BJ (cell line): ENCODE measurements around the gene FOXN3. TPM values are rescaled to one million over a fixed set of nuclear protein-coding genes. Genes with fewer than 3 reads are reported as not detected.

Experiments
- CTCF ChIA-PET: fragments of 350-600 bp; formaldehyde crosslinking; extraction: SDS; loops from one replicate; lab custom pipeline; 2021; ENCODE audit warnings: antibody characterized with exemption, inconsistent platforms; lab: Yijun Ruan, JAX
- POLR2A ChIA-PET: fragments of 300-600 bp; sonication (Branson Sonifier 250); formaldehyde crosslinking; extraction: SDS; loops from one replicate; lab custom pipeline; 2021; ENCODE audit warnings: antibody characterized with exemption; lab: Charles Lee
- DNase-seq: peaks from one replicate; pipeline ENCODE4 v3.0.0-alpha.2; 2011; ENCODE audit warnings: low read depth
- H3K27me3 ChIP-seq: 2 replicates; pipeline ENCODE4 v1.6.0; 2011; ENCODE audit warnings: low read length; ENCODE audit not compliant: control insufficient read depth, insufficient read depth
- H3K36me3 ChIP-seq: 2 replicates; pipeline ENCODE4 v1.5.1; 2011; ENCODE audit warnings: low read length; ENCODE audit not compliant: control insufficient read depth, insufficient read depth
- H3K4me3 ChIP-seq: 2 replicates; pipeline ENCODE4 v1.5.1; 2011; ENCODE audit warnings: low read depth, mild to moderate bottlenecking, control low read depth, low read length
- polyA plus RNA-seq: library from polyadenylated mRNA; depleted of rRNA; stranded (reverse); fragments of >200 nt; gene quantifications from 2 replicates; pipeline ENCODE4 v1.2.3, GENCODE V29; 2011
- TF ChIP-seq, protein P1 (sequence below): IDR thresholded peaks from 2 replicates; pipeline ENCODE4 v1.5.1; 2011; ENCODE audit warnings: low read depth, mild to moderate bottlenecking, control low read depth, inconsistent platforms, low read length, moderate library complexity; ENCODE audit not compliant: insufficient read depth

Gene FOXN3
- polyA plus RNA-seq, 1 experiment: 30.2 TPM

DNA sequence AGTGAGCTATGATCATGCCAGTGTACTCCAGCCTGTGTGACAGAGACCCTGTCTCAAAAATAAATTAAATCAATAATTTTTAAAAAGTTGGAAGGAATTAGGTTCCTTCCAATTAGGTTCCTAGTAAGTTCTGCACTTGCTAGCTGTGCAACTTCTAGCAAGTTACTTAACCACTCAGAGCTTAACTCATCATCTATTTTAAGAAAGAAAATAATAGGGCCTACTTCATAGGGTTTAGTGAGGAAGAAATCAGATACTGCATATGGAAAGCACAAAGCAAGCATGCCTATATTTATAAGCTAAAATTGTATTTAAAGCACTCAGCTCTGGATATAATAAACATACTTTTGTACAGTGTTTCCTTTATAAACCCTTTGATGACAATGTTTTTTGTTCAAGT is 10.7 kb downstream of the FOXN3 start:
- CTCF ChIA-PET: no interaction called here
- TF ChIP-seq, protein P1, sequence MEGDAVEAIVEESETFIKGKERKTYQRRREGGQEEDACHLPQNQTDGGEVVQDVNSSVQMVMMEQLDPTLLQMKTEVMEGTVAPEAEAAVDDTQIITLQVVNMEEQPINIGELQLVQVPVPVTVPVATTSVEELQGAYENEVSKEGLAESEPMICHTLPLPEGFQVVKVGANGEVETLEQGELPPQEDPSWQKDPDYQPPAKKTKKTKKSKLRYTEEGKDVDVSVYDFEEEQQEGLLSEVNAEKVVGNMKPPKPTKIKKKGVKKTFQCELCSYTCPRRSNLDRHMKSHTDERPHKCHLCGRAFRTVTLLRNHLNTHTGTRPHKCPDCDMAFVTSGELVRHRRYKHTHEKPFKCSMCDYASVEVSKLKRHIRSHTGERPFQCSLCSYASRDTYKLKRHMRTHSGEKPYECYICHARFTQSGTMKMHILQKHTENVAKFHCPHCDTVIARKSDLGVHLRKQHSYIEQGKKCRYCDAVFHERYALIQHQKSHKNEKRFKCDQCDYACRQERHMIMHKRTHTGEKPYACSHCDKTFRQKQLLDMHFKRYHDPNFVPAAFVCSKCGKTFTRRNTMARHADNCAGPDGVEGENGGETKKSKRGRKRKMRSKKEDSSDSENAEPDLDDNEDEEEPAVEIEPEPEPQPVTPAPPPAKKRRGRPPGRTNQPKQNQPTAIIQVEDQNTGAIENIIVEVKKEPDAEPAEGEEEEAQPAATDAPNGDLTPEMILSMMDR: no peak
- POLR2A ChIA-PET: no interaction called here
- no peaks in the 10 kb centered on the region for H3K27me3 ChIP-seq
- no peak for DNase-seq
- peaks cover 2% of the 10 kb centered on the region; the same call in 1 of the 2 replicates for H3K36me3 ChIP-seq
- H3K4me3 ChIP-seq: no peak overlapping the region

DNA sequence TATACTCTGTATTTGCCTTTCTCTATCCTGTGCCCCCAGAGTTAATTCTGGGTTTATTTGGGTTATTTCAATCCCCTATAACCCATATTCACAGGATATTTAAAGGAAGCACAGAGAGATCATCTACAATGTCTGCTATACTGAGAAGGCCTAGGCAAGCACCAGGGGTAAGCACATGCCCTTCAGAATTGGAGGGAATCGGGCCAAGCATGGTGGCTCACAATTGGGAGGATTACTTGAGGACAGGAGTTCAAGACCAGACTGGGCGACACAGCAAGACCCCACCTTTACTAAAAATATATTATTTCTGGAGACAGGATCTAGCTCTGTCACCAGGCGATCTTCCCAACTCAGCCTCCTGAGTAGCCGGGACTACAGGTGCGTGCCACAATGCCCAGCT is 11.3 kb downstream of the FOXN3 start:
- CTCF ChIA-PET: no interaction called here

DNA sequence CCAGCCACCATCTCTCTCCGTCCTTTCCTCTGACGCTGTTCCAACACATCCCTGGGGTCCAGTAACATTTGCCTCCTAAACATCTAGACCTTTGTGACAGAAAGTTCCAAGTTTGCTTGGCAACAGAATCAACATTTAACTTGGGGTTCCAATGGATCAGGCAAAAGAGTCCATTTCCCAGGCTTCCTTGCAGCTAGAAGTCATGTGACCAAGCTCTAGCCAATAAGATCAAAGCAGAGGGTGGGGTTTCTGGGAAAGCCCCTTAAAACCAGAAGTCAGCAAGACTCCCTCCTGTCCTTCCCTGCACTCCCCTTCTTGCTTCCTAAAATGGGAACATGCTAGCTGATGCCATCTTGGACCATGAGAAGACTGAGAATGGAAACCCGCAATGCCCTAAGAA is 14.7 kb downstream of the FOXN3 start:
- CTCF ChIA-PET: interaction anchor here (0.9 kb wide), 1 partner anchor 362 kb away, joined by 4 read pairs; no protein-coding TSS in a partner anchor
- POLR2A ChIA-PET: no interaction called here
- Histone ChIP-seq H3K27me3 (no peaks in the 10 kb centered on the region), H3K4me3 (no peak overlapping the region), H3K36me3 (no peaks in the 10 kb centered on the region)
- no peak for DNase-seq
- TF ChIP-seq, protein P1: no peak

More for the DNA sequence above, 11.3 kb downstream of the FOXN3 start:
- DNase-seq: no peak
- TF ChIP-seq, protein P1: no peak
- POLR2A ChIA-PET: no interaction called here
- H3K4me3 ChIP-seq: no peak overlapping the region
- H3K27me3 ChIP-seq: no peaks in the 10 kb centered on the region
- H3K36me3 ChIP-seq: peaks cover 2% of the 10 kb centered on the region; the same call in 1 of the 2 replicates

DNA sequence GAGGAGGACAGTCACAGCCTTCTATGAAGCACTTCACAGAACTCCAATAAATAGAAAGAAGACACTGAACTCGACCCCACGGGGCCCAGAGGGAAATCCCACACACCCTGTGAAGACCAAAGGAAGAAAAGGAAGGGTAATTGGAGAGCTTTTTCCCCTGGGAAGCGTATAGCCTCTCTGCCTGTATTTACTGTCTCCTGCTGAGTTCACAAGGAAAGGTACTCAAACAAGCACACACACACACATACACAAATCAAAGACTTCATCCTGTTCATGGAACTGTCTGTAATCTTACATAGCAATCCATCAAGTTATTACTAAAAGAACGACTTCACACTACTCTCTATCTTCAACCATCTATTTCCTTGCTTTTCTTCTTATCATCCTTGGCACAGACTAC is 15.3 kb downstream of the FOXN3 start:
- no peak for DNase-seq
- TF ChIP-seq, protein P1: no peak
- no peaks in the 10 kb centered on the region for H3K27me3 ChIP-seq
- H3K4me3 ChIP-seq: no peak overlapping the region
- ChIA-PET POLR2A (no interaction called here), CTCF (no interaction called here)
- no peaks in the 10 kb centered on the region for H3K36me3 ChIP-seq

DNA sequence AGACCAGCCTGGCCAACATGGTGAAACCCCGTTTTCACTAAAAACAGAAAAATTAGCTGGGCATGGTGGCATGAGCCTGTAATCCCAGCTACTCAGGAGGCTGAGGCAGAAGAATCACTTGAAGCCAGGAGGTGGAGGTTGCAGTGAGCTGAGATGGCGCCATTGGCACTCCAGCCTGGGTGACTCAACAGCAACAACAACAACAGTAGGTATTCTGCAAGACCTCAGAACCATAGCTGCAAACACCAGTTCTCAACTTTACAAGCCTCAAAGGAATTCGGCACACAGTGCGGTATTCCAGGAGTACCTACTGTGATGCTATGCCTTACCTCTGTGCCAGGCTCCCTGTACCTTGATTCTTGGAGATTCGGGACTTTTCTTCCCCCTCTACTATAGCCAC is 15.8 kb downstream of the FOXN3 start:
- TF ChIP-seq, protein P1: no peak
- no peak overlapping the region for H3K4me3 ChIP-seq
- DNase-seq: no peak
- ChIA-PET CTCF (no interaction called here), POLR2A (no interaction called here)
- no peaks in the 10 kb centered on the region for H3K27me3 ChIP-seq
- no peaks in the 10 kb centered on the region for H3K36me3 ChIP-seq
